NCI-H1105 treated with DMSO at 0.1 percent for 48 hours (cell line): ENCODE measurements around the gene UGT3A1.

Source experiments
- DNase-seq: peaks from one replicate; lab custom pipeline; 2025; lab: John Stamatoyannopoulos, UW

The UGT3A1 gene

GRCh38 chr5:35904443-35905132, 86.6 kb downstream of the UGT3A1 start:
- DNase-seq, result no peak

DNA sequence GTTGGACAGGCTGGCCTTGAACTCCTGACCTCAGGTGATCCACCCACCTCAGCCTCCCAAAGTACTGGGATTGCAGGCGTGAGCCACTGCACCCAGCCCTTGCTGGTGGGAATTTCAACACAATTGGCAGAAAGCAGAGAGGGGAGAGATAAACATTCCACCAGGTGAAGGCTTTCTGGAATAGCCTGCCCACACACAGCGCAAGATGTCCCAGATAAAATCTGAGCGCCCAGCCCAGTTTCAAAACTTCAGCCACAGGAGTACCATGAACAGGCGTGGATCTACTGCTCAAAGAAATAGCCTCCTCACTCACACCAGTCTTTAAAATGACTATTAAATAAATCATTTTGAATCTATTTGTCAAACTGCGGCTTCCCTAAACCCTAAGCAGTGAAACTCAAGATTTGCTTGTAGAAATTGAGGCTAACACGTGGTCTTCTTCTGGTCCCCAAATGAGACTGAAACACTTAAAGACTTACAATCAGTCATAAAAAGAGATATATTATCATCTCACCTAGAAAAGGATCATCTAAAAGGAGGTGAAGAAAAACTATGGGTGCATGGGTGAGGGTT, 87.5 kb downstream of the UGT3A1 start:
- no peak for DNase-seq

- DNase-seq, result no peak
These were observed 89.0 kb downstream of the UGT3A1 start for GRCh38 chr5:35902046-35902672.
